ENCODE measurements around the gene ZC3H7A.

The ZC3H7A gene

GRCh38 chr16:11797166-11797956 is at the start of gene ZC3H7A:
TSS of gene ZC3H7A (minus strand) at chr16:11797258. CDS start at chr16:11782354, 14,904 bp downstream.
- peak; percentile 89 for TF ChIP-seq CTCF (IDR thresholded peaks at IDR 0.05)

GRCh38 chr16:11844499-11844898 is 47.4 kb upstream of the ZC3H7A start:
- TF ChIP-seq CTCF (IDR thresholded peaks at IDR 0.05) = no peak

GRCh38 chr16:11843861-11844260 is 46.8 kb upstream of the ZC3H7A start:
- no peak for TF ChIP-seq CTCF (IDR thresholded peaks at IDR 0.05)

GRCh38 chr16:11843206-11843605 is 46.1 kb upstream of the ZC3H7A start:
- TF ChIP-seq CTCF (IDR thresholded peaks at IDR 0.05) = no peak

- TF ChIP-seq CTCF (IDR thresholded peaks at IDR 0.05) = no peak
Measured at GRCh38 chr16:11841026-11841425, 44.0 kb upstream of the ZC3H7A start.

GRCh38 chr16:11836650-11837244 is 39.7 kb upstream of the ZC3H7A start:
- TF ChIP-seq CTCF (IDR thresholded peaks at IDR 0.05) = no peak

GRCh38 chr16:11835891-11836649 is 39.0 kb upstream of the ZC3H7A start:
- TF ChIP-seq CTCF (IDR thresholded peaks at IDR 0.05) = no peak
